ENCODE results near the gene SGMS1. TPM values are rescaled to one million over a fixed set of nuclear protein-coding genes. Genes with fewer than 3 reads are reported as not detected.
"Not testable (repeated sequence)": the region's sequence is repeated elsewhere in the genome, so short reads cannot be mapped to it uniquely, and the experiment has no call there.

The SGMS1 gene
- total and polyA plus RNA-seq, 2 experiments from 2014 or later: 15.0 to 34.7 TPM

DNA sequence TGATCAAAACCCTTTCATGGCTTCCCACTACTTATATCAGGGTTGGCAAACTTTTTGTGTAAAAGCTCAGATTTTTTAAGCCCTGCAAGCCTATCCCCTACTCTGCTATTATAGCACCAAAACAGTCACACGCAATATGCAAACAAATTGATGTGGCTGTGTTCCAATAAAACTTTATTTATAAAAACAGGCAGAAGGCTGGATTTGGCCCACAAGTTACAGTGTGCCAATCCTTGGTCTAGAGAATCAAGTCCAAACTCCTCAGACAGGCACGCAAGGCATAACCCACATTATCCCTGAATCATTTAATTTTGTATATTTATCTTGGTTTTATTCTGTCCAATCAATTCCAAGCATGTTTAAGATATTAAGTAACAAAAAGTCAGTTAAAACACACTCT is 71.9 kb downstream of the SGMS1 start:
- peaks cover 39% of the 10 kb centered on the region for H3K4me1 ChIP-seq (ENCODE audit: insufficient read depth)
- peaks cover 50% of the 10 kb centered on the region for H3K4me1 Mint-ChIP-seq
- no peaks in the 10 kb centered on the region; the same call in 1 of the 2 replicates for H3F3A ChIP-seq (replicated peaks; ENCODE audit: low read depth)
- no peak overlapping the region for H3K4me3 Mint-ChIP-seq
- no peak overlapping the region for H3K4me2 ChIP-seq
- no peak overlapping the region for H3K4me3 ChIP-seq
- H3K36me3 ChIP-seq (ENCODE audit: insufficient read depth): no peaks in the 10 kb centered on the region
- H2AFZ ChIP-seq: no peak overlapping the region
- no peak for DNase-seq (ENCODE audit: low spot score)
- H3K36me3 Mint-ChIP-seq (ENCODE audit: low read depth): peaks cover 26% of the 10 kb centered on the region
- H3K27ac Mint-ChIP-seq: 0 out of 2 replicates have a peak overlapping the region, but pooled peaks have one; percentile 15
- no peaks in the 10 kb centered on the region for H3K9me2 ChIP-seq (ENCODE audit: insufficient read depth)
- no peak for ATAC-seq
- no peaks in the 10 kb centered on the region for H3K27me3 ChIP-seq (ENCODE audit: insufficient read depth)
- H3K9me3 Mint-ChIP-seq: peaks cover 21% of the 10 kb centered on the region; the same call in 2 of the 3 replicates
- no peak overlapping the region for H3K27ac ChIP-seq (ENCODE audit: low read depth)
- no peak for TF ChIP-seq STAT1 (IDR thresholded peaks at IDR 0.05; ENCODE audit: unreplicated experiment)
- H4K20me1 ChIP-seq (replicated peaks; ENCODE audit: insufficient read depth): no peaks in the 10 kb centered on the region
- H3K79me2 ChIP-seq (replicated peaks; ENCODE audit: insufficient read depth): peaks cover 66% of the 10 kb centered on the region
- peaks cover 2% of the 10 kb centered on the region for H3K27me3 Mint-ChIP-seq (ENCODE audit: insufficient read depth, low read depth, poor library complexity)

GRCh38 chr10:50550291-50550839 is 73.4 kb downstream of the SGMS1 start:
- Histone ChIP-seq H3F3A (replicated peaks; ENCODE audit: low read depth) (no peaks in the 10 kb centered on the region; the same call in 1 of the 2 replicates), H2AFZ (no peak overlapping the region), H3K79me2 (replicated peaks; ENCODE audit: insufficient read depth) (peaks cover 77% of the 10 kb centered on the region), H3K9me2 (ENCODE audit: insufficient read depth) (no peaks in the 10 kb centered on the region), H3K27me3 (ENCODE audit: insufficient read depth) (no peaks in the 10 kb centered on the region), H3K36me3 (ENCODE audit: insufficient read depth) (no peaks in the 10 kb centered on the region), H3K4me1 (ENCODE audit: insufficient read depth) (peaks cover 30% of the 10 kb centered on the region), H3K27ac (ENCODE audit: low read depth) (peak overlapping the region; percentile 75), H4K20me1 (replicated peaks; ENCODE audit: insufficient read depth) (no peaks in the 10 kb centered on the region), H3K4me3 (no peak overlapping the region), H3K4me2 (peak overlapping the region; percentile 23)
- DNase-seq (ENCODE audit: low spot score): peak; percentile 54
- H3K4me1 Mint-ChIP-seq: peaks cover 44% of the 10 kb centered on the region
- ATAC-seq: peak; percentile 34
- H3K4me3 Mint-ChIP-seq: no peak overlapping the region; the same call in 2 of the 3 replicates
- peaks cover 21% of the 10 kb centered on the region; the same call in 2 of the 3 replicates for H3K9me3 Mint-ChIP-seq
- peaks cover 2% of the 10 kb centered on the region for H3K27me3 Mint-ChIP-seq (ENCODE audit: insufficient read depth, low read depth, poor library complexity)
- TF ChIP-seq JUNB (IDR thresholded peaks at IDR 0.05; ENCODE audit: unreplicated experiment) (no peak), POLR2AphosphoS5 (IDR thresholded peaks at IDR 0.05; ENCODE audit: low read depth) (no peak), ZNF331 (CRISPR knock-in tag; IDR thresholded peaks at IDR 0.05; ENCODE audit: low read depth) (no peak), NANOG (IDR thresholded peaks at IDR 0.05; ENCODE audit: borderline replicate concordance) (no peak)
- TF ChIP-seq, protein P1, sequence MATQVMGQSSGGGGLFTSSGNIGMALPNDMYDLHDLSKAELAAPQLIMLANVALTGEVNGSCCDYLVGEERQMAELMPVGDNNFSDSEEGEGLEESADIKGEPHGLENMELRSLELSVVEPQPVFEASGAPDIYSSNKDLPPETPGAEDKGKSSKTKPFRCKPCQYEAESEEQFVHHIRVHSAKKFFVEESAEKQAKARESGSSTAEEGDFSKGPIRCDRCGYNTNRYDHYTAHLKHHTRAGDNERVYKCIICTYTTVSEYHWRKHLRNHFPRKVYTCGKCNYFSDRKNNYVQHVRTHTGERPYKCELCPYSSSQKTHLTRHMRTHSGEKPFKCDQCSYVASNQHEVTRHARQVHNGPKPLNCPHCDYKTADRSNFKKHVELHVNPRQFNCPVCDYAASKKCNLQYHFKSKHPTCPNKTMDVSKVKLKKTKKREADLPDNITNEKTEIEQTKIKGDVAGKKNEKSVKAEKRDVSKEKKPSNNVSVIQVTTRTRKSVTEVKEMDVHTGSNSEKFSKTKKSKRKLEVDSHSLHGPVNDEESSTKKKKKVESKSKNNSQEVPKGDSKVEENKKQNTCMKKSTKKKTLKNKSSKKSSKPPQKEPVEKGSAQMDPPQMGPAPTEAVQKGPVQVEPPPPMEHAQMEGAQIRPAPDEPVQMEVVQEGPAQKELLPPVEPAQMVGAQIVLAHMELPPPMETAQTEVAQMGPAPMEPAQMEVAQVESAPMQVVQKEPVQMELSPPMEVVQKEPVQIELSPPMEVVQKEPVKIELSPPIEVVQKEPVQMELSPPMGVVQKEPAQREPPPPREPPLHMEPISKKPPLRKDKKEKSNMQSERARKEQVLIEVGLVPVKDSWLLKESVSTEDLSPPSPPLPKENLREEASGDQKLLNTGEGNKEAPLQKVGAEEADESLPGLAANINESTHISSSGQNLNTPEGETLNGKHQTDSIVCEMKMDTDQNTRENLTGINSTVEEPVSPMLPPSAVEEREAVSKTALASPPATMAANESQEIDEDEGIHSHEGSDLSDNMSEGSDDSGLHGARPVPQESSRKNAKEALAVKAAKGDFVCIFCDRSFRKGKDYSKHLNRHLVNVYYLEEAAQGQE (IDR thresholded peaks at IDR 0.05; ENCODE audit: unreplicated experiment): no peak
- H3K36me3 Mint-ChIP-seq (ENCODE audit: low read depth): peaks cover 28% of the 10 kb centered on the region
- H3K27ac Mint-ChIP-seq: peak overlapping the region; percentile 67

DNA sequence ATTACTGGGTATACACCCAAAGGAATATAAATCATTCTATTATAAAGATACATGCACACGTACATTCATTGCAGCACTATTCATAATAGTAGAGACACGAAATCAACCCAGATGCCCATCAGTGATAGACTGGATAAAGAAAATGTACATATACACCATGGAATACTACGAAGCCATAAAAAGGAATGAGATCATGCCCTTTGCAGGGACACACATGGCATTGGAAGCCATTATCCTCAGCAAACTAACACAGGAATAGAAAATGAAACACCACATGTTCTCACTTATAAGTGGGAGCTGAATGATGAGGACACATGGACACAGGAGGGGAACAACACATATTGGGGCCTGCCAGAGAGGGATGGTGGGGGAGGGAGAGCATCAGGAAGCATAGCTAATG is 74.6 kb downstream of the SGMS1 start:
- H3F3A ChIP-seq (replicated peaks; ENCODE audit: low read depth); H3K9me2 ChIP-seq (ENCODE audit: insufficient read depth); H3K36me3 ChIP-seq (ENCODE audit: insufficient read depth); H2AFZ ChIP-seq; H3K4me3 Mint-ChIP-seq; H3K27ac ChIP-seq (ENCODE audit: low read depth); H3K4me2 ChIP-seq; H3K27me3 Mint-ChIP-seq (ENCODE audit: insufficient read depth, low read depth, poor library complexity); H4K20me1 ChIP-seq (replicated peaks; ENCODE audit: insufficient read depth); ATAC-seq; H3K27me3 ChIP-seq (ENCODE audit: insufficient read depth); DNase-seq (ENCODE audit: low spot score); H3K27ac Mint-ChIP-seq; H3K4me3 ChIP-seq: not testable (repeated sequence)
- H3K4me1 Mint-ChIP-seq: peaks cover 49% of the 10 kb centered on the region
- peaks cover 28% of the 10 kb centered on the region for H3K36me3 Mint-ChIP-seq (ENCODE audit: low read depth)
- peaks cover 21% of the 10 kb centered on the region; the same call in 2 of the 3 replicates for H3K9me3 Mint-ChIP-seq
- Histone ChIP-seq H3K4me1 (ENCODE audit: insufficient read depth) (peaks cover 29% of the 10 kb centered on the region), H3K79me2 (replicated peaks; ENCODE audit: insufficient read depth) (peaks cover 89% of the 10 kb centered on the region)

GRCh38 chr10:50548481-50548880 is 75.3 kb downstream of the SGMS1 start:
- not testable (repeated sequence) for H3K27ac ChIP-seq (ENCODE audit: low read depth); H2AFZ ChIP-seq; H4K20me1 ChIP-seq (replicated peaks; ENCODE audit: insufficient read depth); H3K9me2 ChIP-seq (ENCODE audit: insufficient read depth); H3K4me2 ChIP-seq; H3K27ac Mint-ChIP-seq; H3K36me3 ChIP-seq (ENCODE audit: insufficient read depth); H3K27me3 Mint-ChIP-seq (ENCODE audit: insufficient read depth, low read depth, poor library complexity); ATAC-seq; DNase-seq (ENCODE audit: low spot score); H3K4me3 ChIP-seq; H3K27me3 ChIP-seq (ENCODE audit: insufficient read depth); H3K4me3 Mint-ChIP-seq; H3F3A ChIP-seq (replicated peaks; ENCODE audit: low read depth)
- Histone ChIP-seq H3K79me2 (replicated peaks; ENCODE audit: insufficient read depth) (peaks cover 89% of the 10 kb centered on the region), H3K4me1 (ENCODE audit: insufficient read depth) (peaks cover 29% of the 10 kb centered on the region)
- peaks cover 21% of the 10 kb centered on the region; the same call in 2 of the 3 replicates for H3K9me3 Mint-ChIP-seq
- peaks cover 48% of the 10 kb centered on the region for H3K4me1 Mint-ChIP-seq
- peaks cover 28% of the 10 kb centered on the region for H3K36me3 Mint-ChIP-seq (ENCODE audit: low read depth)

DNA sequence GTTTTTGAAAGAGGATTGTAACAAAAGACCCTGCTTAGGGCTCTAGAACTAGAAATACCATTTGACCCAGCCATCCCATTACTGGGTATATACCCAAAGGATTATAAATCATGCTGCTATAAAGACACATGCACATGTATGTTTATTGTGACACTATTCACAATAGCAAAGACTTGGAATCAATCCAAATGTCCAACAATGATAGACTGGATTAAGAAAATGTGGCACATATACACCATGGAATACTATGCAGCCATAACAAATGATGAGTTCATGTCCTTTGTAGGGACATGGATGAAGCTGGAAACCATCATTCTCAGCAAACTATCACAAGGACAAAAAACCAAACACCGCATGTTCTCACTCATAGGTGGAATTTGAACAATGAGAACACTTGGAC is 77.5 kb downstream of the SGMS1 start:
- H3K4me3 Mint-ChIP-seq; H3K36me3 ChIP-seq (ENCODE audit: insufficient read depth); H3F3A ChIP-seq (replicated peaks; ENCODE audit: low read depth); H3K27me3 Mint-ChIP-seq (ENCODE audit: insufficient read depth, low read depth, poor library complexity); H3K4me3 ChIP-seq; H3K9me2 ChIP-seq (ENCODE audit: insufficient read depth); H3K27ac ChIP-seq (ENCODE audit: low read depth); DNase-seq (ENCODE audit: low spot score); ATAC-seq; H3K4me2 ChIP-seq; H2AFZ ChIP-seq; H3K27ac Mint-ChIP-seq; H3K27me3 ChIP-seq (ENCODE audit: insufficient read depth); H4K20me1 ChIP-seq (replicated peaks; ENCODE audit: insufficient read depth): not testable (repeated sequence)
- H3K4me1 Mint-ChIP-seq: peaks cover 50% of the 10 kb centered on the region
- H3K36me3 Mint-ChIP-seq (ENCODE audit: low read depth): peaks cover 28% of the 10 kb centered on the region
- Histone ChIP-seq H3K4me1 (ENCODE audit: insufficient read depth) (peaks cover 21% of the 10 kb centered on the region), H3K79me2 (replicated peaks; ENCODE audit: insufficient read depth) (peaks cover 91% of the 10 kb centered on the region)
- H3K9me3 Mint-ChIP-seq: peaks cover 21% of the 10 kb centered on the region; the same call in 2 of the 3 replicates
